PC-9 (cell line): ENCODE results near the gene PWWP2B. TPM values are rescaled to one million over a fixed set of nuclear protein-coding genes. Genes with fewer than 3 reads are reported as not detected.

Experiments
- BruUV-seq: library from RNA; stranded (reverse); fragments of 400-500 nt; replicated peaks from 2 replicates; lab custom pipeline; 2021; lab: Mats Ljungman, UMichigan
- CTCF ChIA-PET: fragments of 300-600 bp; sonication (Branson Sonifier 250); formaldehyde crosslinking; loops from one replicate; lab custom pipeline; 2022; ENCODE audit warnings: antibody characterized with exemption; lab: Charles Lee
- POLR2A ChIA-PET: fragments of 300-600 bp; sonication (Branson Sonifier 250); formaldehyde crosslinking; loops from one replicate; lab custom pipeline; 2022; ENCODE audit warnings: antibody characterized with exemption; ENCODE audit not compliant: unreplicated experiment; lab: Charles Lee
- DNase-seq, 2 experiments: peaks; one replicate each; pipeline versions ENCODE4 v3.0.0 to v3.0.0-alpha.2; 2015 to 2022; ENCODE audit warnings: mixed read lengths in 1 of 2
- H2AFZ ChIP-seq: fragments of 200-600 bp; sonication (generic); 2 replicates; pipeline ENCODE4 v1.8.1; 2017; ENCODE audit warnings: antibody characterized with exemption
- H3F3A ChIP-seq: fragments of 200-600 bp; sonication (generic); 2 replicates; pipeline ENCODE4 v1.8.1; 2017; ENCODE audit warnings: antibody characterized with exemption, mild to moderate bottlenecking, low read depth; ENCODE audit not compliant: insufficient read depth
- H3K27ac ChIP-seq: fragments of 200-600 bp; sonication (generic); 2 replicates; pipeline ENCODE4 v1.6.1; 2016; ENCODE audit warnings: mixed run types
- H3K27me3 ChIP-seq: fragments of 200-600 bp; sonication (generic); 2 replicates; pipeline ENCODE4 v1.6.1; 2016; ENCODE audit warnings: low read depth, mixed run types; ENCODE audit not compliant: insufficient read depth
- H3K36me3 ChIP-seq: fragments of 200-600 bp; sonication (generic); 2 replicates; pipeline ENCODE4 v1.6.1; 2016; ENCODE audit warnings: low read depth, mixed run types
- H3K4me1 ChIP-seq: fragments of 200-600 bp; sonication (generic); replicated peaks from 2 replicates; pipeline ENCODE4 v1.6.1; 2016; ENCODE audit warnings: mixed run types; ENCODE audit not compliant: insufficient read depth
- H3K4me2 ChIP-seq: fragments of 200-600 bp; sonication (generic); 2 replicates; pipeline ENCODE4 v1.6.1; 2017; ENCODE audit warnings: mixed run types
- H3K4me3 ChIP-seq: fragments of 200-600 bp; sonication (generic); 2 replicates; pipeline ENCODE4 v1.6.1; 2016; ENCODE audit warnings: mixed run types
- H3K79me2 ChIP-seq: fragments of 200-600 bp; sonication (generic); 2 replicates; pipeline ENCODE4 v1.6.1; 2017; ENCODE audit warnings: low read depth, mixed run types
- H3K9me2 ChIP-seq: fragments of 200-600 bp; sonication (generic); 2 replicates; pipeline ENCODE4 v1.8.1; 2017; ENCODE audit warnings: mild to moderate bottlenecking; ENCODE audit not compliant: insufficient read depth
- H3K9me3 ChIP-seq: fragments of 200-600 bp; sonication (generic); 2 replicates; pipeline ENCODE4 v1.8.1; 2016; ENCODE audit warnings: low read depth; ENCODE audit not compliant: insufficient read depth
- H4K20me1 ChIP-seq: fragments of 200-600 bp; sonication (generic); 2 replicates; pipeline ENCODE4 v1.8.1; 2017; ENCODE audit not compliant: insufficient read depth
- EZH2 ChIP-seq: fragments of 200-600 bp; sonication (generic); IDR thresholded peaks from 2 replicates; pipeline ENCODE4 v1.8.0; 2017; ENCODE audit warnings: antibody characterized with exemption, low read depth
- intact Hi-C: fragments of 100-400 bp; cut with micrococcal nuclease; formaldehyde crosslinking; loops from one replicate; pipeline ENCODE4 v1.10.0; 2022; ENCODE audit not compliant: unreplicated experiment
- total RNA-seq: library from RNA; stranded (reverse); gene quantifications from 2 replicates; pipeline ENCODE4 v1.2.3, GENCODE V29; 2021
- TF ChIP-seq, protein P1 (sequence below): fragments of 200-600 bp; sonication (generic); conservative IDR thresholded peaks from 2 replicates; pipeline ENCODE4 v1.6.1; 2017; ENCODE audit warnings: mixed run types, antibody characterized with exemption, mild to moderate bottlenecking, moderate library complexity

PWWP2B gene
- total RNA-seq, 1 experiment from 2014 or later = 16.9 TPM

DNA sequence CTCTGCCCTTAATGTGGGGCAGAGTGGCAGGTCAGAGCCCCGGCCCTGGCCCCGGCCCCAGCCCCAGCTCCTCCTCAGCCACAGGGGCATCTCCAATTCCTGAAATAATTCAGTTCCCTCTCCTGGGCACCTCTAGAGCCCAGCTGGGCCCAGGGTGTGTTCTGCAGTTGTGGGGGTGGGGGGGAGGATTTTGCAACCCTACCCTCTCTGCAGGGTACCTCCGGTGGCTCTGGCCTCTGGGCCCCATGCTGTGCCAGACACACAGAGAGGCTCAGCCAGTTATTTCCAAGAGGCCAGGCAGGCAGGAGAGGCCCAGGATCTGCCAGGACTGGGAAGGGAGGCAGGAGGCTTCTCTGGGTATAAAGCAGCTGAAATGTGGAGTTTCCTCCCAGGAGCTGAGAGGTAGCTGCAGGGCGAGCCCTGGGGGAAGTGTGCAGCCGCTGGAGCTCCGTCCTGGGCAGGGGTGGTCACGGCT is 47.9 kb downstream of the PWWP2B start:
- intact Hi-C loops = no loop called here
- H3K9me2 ChIP-seq = no peaks in the 10 kb centered on the region
- H3K27ac ChIP-seq = peak overlapping the region; percentile 26; the same call in 1 of the 2 replicates
- ChIA-PET POLR2A (no interaction called here), CTCF (no interaction called here)
- peak overlapping the region; percentile 63 for H3K4me2 ChIP-seq
- no peaks in the 10 kb centered on the region for H3K36me3 ChIP-seq
- no TSS peak for BruUV-seq
- no peak overlapping the region for H2AFZ ChIP-seq
- H3K4me1 ChIP-seq = peaks cover 48% of the 10 kb centered on the region
- TF ChIP-seq, protein P1, sequence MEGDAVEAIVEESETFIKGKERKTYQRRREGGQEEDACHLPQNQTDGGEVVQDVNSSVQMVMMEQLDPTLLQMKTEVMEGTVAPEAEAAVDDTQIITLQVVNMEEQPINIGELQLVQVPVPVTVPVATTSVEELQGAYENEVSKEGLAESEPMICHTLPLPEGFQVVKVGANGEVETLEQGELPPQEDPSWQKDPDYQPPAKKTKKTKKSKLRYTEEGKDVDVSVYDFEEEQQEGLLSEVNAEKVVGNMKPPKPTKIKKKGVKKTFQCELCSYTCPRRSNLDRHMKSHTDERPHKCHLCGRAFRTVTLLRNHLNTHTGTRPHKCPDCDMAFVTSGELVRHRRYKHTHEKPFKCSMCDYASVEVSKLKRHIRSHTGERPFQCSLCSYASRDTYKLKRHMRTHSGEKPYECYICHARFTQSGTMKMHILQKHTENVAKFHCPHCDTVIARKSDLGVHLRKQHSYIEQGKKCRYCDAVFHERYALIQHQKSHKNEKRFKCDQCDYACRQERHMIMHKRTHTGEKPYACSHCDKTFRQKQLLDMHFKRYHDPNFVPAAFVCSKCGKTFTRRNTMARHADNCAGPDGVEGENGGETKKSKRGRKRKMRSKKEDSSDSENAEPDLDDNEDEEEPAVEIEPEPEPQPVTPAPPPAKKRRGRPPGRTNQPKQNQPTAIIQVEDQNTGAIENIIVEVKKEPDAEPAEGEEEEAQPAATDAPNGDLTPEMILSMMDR = no peak
- TF ChIP-seq EZH2 = no peak
- H3F3A ChIP-seq = peaks cover 19% of the 10 kb centered on the region; the same call in 1 of the 2 replicates
- no peaks in the 10 kb centered on the region for H3K27me3 ChIP-seq
- H3K79me2 ChIP-seq = 0 out of 2 replicates have a peak, but pooled peaks cover 5% of the 10 kb centered on the region
- no peaks in the 10 kb centered on the region for H4K20me1 ChIP-seq
- peak in 1 of 2 experiments; percentile 47 for DNase-seq
- no peak overlapping the region for H3K4me3 ChIP-seq
- no peaks in the 10 kb centered on the region for H3K9me3 ChIP-seq

GRCh38 chr10:132445516-132446194 is 48.7 kb downstream of the PWWP2B start:
- Histone ChIP-seq H3K9me3 (no peaks in the 10 kb centered on the region), H3K27me3 (no peaks in the 10 kb centered on the region), H3K4me3 (no peak overlapping the region), H3K4me2 (peak overlapping the region; percentile 63), H3K79me2 (0 out of 2 replicates have a peak, but pooled peaks cover 5% of the 10 kb centered on the region), H3K4me1 (peaks cover 48% of the 10 kb centered on the region), H3K36me3 (no peaks in the 10 kb centered on the region), H3F3A (peaks cover 19% of the 10 kb centered on the region; the same call in 1 of the 2 replicates), H2AFZ (no peak overlapping the region), H3K9me2 (no peaks in the 10 kb centered on the region), H3K27ac (0 out of 2 replicates have a peak overlapping the region, but pooled peaks have one; percentile 26), H4K20me1 (no peaks in the 10 kb centered on the region)
- ChIA-PET POLR2A (no interaction called here), CTCF (interaction anchor here (1.5 kb wide), 1 partner anchor 39 kb away, joined by 3 read pairs; no protein-coding TSS in a partner anchor)
- no TSS peak for BruUV-seq
- no peak for DNase-seq
- TF ChIP-seq EZH2 = no peak
- intact Hi-C loops = loop anchor here (1.0 kb wide), 1 partner anchor 24 kb away; no protein-coding TSS in a partner anchor

DNA sequence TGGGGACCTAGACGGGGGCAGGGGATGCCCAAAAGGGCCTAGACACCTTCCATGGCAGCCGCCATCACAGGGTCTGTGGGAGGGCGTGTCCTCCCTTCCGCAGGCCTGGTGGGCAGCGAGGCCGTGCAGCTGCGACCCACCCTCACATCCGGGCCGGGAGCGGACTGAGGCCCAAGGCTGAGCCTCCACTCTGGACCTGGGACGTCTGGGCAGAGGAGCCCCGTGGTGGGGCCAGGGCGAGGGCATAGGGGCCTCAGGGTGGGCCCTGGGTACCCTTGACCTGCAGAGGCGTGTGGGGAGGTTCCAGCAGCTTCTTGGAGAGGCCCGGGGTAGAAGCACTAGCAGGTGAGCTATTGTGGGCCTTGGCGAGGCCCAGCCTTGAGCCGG is 49.2 kb downstream of the PWWP2B start:
- Histone ChIP-seq H3K4me1 (peaks cover 48% of the 10 kb centered on the region), H4K20me1 (no peaks in the 10 kb centered on the region), H3K79me2 (0 out of 2 replicates have a peak, but pooled peaks cover 5% of the 10 kb centered on the region), H3K9me2 (no peaks in the 10 kb centered on the region), H3K36me3 (no peaks in the 10 kb centered on the region), H3K4me2 (peak overlapping the region; percentile 84), H3K4me3 (no peak overlapping the region), H2AFZ (no peak overlapping the region), H3K9me3 (no peaks in the 10 kb centered on the region), H3K27me3 (no peaks in the 10 kb centered on the region), H3F3A (peaks cover 19% of the 10 kb centered on the region; the same call in 1 of the 2 replicates), H3K27ac (no peak overlapping the region)
- intact Hi-C loops = loop anchor here (1.0 kb wide), 1 partner anchor 25 kb away; no protein-coding TSS in a partner anchor
- no peak for DNase-seq
- ChIA-PET POLR2A (interaction anchor here (0.6 kb wide), 2 partner anchors 17 to 57 kb away, joined by 3 to 4 read pairs; no protein-coding TSS in a partner anchor), CTCF (interaction anchor here (1.2 to 1.5 kb wide), 2 partner anchors 26 to 40 kb away, joined by 3 to 17 read pairs; no protein-coding TSS in a partner anchor)
- TF ChIP-seq, protein P1 = no peak
- TF ChIP-seq EZH2 = no peak
- BruUV-seq = no TSS peak
